Lung (tissue), 12 donors: ENCODE results near the gene AXDND1. TPM values are rescaled to one million over a fixed set of nuclear protein-coding genes. Genes with fewer than 3 reads are reported as not detected.
"Not testable (repeated sequence)": the region's sequence is repeated elsewhere in the genome, so short reads cannot be mapped to it uniquely, and the experiment has no call there.

ENCODE experiments used
- ATAC-seq: fragments of 200-7000 bp; cut with Tn5 transposase; one replicate; pipeline ENCODE4 v1.9.1; 2020; ENCODE audit warnings: moderate number of reproducible peaks; ENCODE audit not compliant: insufficient read depth, low FRiP score
- DNase-seq, 3 donors: peaks; one replicate each; pipeline ENCODE4 v3.0.0-alpha.2; 2013 to 2017
- H3K27ac ChIP-seq, 2 donors: one replicate each; pipeline ENCODE4 v1.5.1; 2013; ENCODE audit warnings: mild to moderate bottlenecking in 2 of 2, moderate library complexity in 2 of 2, control low read depth in 1 of 2, inconsistent platforms in 1 of 2, low read depth in 1 of 2, low read length in 1 of 2
- H3K27me3 ChIP-seq, 3 donors: one replicate each; pipeline ENCODE4 v1.5.1; 2013; ENCODE audit warnings: low read length in 2 of 3; ENCODE audit not compliant: control insufficient read depth in 3 of 3, insufficient read depth in 3 of 3
- H3K36me3 ChIP-seq, 4 donors: one replicate each; pipeline ENCODE4 v1.5.1; 2013; ENCODE audit warnings: low read length in 4 of 4, mild to moderate bottlenecking in 1 of 4, moderate library complexity in 1 of 4; ENCODE audit not compliant: control insufficient read depth in 4 of 4, insufficient read depth in 4 of 4
- H3K4me1 ChIP-seq, 5 donors: one replicate each; pipeline ENCODE4 v1.5.1; 2013; ENCODE audit warnings: low read length in 5 of 5, mild to moderate bottlenecking in 2 of 5, moderate library complexity in 1 of 5; ENCODE audit not compliant: control insufficient read depth in 5 of 5, insufficient read depth in 5 of 5
- H3K4me3 ChIP-seq: one replicate; pipeline ENCODE4 v1.5.1; 2013; ENCODE audit warnings: mild to moderate bottlenecking, control low read depth, moderate library complexity
- H3K9ac ChIP-seq, 2 donors: one replicate each; pipeline ENCODE4 v1.5.1; 2013; ENCODE audit warnings: low read length in 2 of 2, control low read depth in 1 of 2; ENCODE audit not compliant: insufficient read depth in 1 of 2
- H3K9me3 ChIP-seq, 4 donors: one replicate each; pipeline ENCODE4 v1.5.1; 2013; ENCODE audit warnings: low read length in 3 of 4, mild to moderate bottlenecking in 1 of 4, moderate library complexity in 1 of 4; ENCODE audit not compliant: control insufficient read depth in 4 of 4, insufficient read depth in 3 of 4
- WGBS, 2 donors: extraction: QIAGEN DNeasy Blood & Tissue Kit; methylation state at CpG; one replicate each; pipeline ENCODE4 v1.1.7; 2013; 5-methylcytosine and 5-hydroxymethylcytosine counted together
- polyA plus RNA-seq, 2 donors: library from polyadenylated mRNA; stranded (reverse); fragments of 200-250 nt; gene quantifications; one replicate each; pipeline ENCODE4 v1.2.1, GENCODE V29; 2013
- total RNA-seq, 2 donors: library from RNA; depleted of rRNA in 1 of 2; stranded (reverse); fragments of >200 nt in 1 of 2; gene quantifications; one replicate each; pipeline ENCODE4 v1.2.1, GENCODE V29; 2014 to 2021
- TF ChIP-seq, protein P1 (sequence below): IDR thresholded peaks from 2 replicates; pipeline ENCODE4 v1.5.1; 2012; ENCODE audit warnings: mild to moderate bottlenecking; ENCODE audit errors: control extremely low read depth, extremely low read depth
- donor health status: control.
- donor health status: control.
- donor health status: Bipolar disorder and iron deficiency.
- donor health status: healthy.
- donor health status: DM: yes; HTN: yes; CAD: no.

The AXDND1 gene
- total and polyA plus RNA-seq, 4 donors, result 0.10 to 2.7 (median 0.42) TPM

DNA sequence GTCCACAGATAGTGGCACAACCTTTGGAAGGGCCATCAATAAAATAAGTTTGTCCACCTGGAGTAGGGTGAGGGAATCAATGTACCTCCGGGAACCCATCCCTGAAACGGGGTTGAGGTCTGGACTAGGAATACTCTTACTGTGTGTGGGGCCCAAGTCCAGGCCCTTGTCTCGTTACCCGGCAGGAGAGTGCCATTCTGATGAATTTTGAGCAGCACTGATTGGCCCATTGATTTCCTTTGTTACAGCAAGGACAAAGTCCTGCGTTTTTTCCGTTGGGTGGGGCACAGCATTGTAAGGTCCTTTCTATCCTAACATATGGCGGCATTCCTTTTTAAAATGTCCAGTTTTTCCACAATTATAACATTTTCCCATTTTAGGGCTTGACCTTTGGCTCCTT is 75.2 kb downstream of the AXDND1 start:
- DNase-seq (no peak), ATAC-seq (no peak)
- no peaks in the 10 kb centered on the region for H3K36me3 ChIP-seq
- H3K27me3 ChIP-seq, result no peaks in the 10 kb centered on the region
- H3K4me3 ChIP-seq, result no peak overlapping the region
- H3K4me1 ChIP-seq, result no peaks in the 10 kb centered on the region
- H3K27ac ChIP-seq, result no peak overlapping the region
- no peak overlapping the region for H3K9ac ChIP-seq
- TF ChIP-seq, protein P1, sequence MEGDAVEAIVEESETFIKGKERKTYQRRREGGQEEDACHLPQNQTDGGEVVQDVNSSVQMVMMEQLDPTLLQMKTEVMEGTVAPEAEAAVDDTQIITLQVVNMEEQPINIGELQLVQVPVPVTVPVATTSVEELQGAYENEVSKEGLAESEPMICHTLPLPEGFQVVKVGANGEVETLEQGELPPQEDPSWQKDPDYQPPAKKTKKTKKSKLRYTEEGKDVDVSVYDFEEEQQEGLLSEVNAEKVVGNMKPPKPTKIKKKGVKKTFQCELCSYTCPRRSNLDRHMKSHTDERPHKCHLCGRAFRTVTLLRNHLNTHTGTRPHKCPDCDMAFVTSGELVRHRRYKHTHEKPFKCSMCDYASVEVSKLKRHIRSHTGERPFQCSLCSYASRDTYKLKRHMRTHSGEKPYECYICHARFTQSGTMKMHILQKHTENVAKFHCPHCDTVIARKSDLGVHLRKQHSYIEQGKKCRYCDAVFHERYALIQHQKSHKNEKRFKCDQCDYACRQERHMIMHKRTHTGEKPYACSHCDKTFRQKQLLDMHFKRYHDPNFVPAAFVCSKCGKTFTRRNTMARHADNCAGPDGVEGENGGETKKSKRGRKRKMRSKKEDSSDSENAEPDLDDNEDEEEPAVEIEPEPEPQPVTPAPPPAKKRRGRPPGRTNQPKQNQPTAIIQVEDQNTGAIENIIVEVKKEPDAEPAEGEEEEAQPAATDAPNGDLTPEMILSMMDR, result no peak
- H3K9me3 ChIP-seq, result no peaks in the 10 kb centered on the region
- 82 to 91% methylated on average over 7 of the region's 7 CpGs for WGBS, 2 donors

DNA sequence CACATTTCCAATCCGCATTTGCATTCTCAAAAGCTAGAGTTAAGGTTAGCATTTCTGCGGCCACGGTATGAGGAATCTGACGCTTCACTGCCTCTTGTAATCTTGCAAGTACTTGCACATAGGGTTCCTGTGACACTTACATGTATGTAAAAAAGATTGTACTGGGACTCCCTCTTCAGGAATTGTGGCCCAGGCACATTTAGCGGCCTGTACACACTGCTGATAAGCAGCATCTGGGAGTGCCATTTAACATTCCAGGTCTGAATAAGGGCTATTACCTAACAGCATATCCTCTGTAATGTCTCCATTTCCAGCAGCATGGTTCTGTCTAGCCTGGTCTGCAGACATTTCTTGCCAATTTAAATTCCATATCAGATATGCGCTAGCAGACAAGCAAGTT is 75.7 kb downstream of the AXDND1 start:
- Histone ChIP-seq H3K27ac (no peak overlapping the region), H3K27me3 (no peaks in the 10 kb centered on the region), H3K9ac (no peak overlapping the region), H3K4me1 (no peaks in the 10 kb centered on the region), H3K36me3 (no peaks in the 10 kb centered on the region), H3K9me3 (no peaks in the 10 kb centered on the region), H3K4me3 (no peak overlapping the region)
- WGBS, 2 donors, result 79 to 91% methylated on average over 6 of the region's 6 CpGs
- TF ChIP-seq, protein P1, result no peak
- ATAC-seq, result no peak
- DNase-seq, result peak in 2 of 3 donors; percentile 15 to 21

DNA sequence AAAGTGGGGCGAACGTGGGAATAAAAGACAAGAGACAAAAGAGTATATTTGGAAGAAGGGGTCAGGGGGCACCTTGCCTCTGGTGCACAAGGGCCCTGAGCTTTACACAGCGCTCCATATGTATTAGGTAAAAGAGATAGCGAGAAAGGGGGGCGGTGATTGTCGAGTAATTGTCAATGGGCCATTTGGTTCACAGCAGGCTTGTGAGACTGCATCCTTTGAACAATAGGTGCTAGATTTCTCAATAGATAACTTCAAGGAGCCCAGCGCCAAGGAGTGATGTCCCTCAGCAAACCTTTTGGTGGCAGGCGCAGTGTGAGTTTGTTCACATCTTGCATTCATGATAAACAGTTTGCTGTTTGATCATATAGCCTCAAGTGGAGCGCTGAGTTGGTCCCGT is 77.1 kb downstream of the AXDND1 start:
- not testable (repeated sequence) for H3K27ac ChIP-seq, H3K36me3 ChIP-seq, H3K4me1 ChIP-seq, ATAC-seq, H3K9ac ChIP-seq, DNase-seq, H3K9me3 ChIP-seq, H3K27me3 ChIP-seq, H3K4me3 ChIP-seq
- 82 to 86% methylated on average over 10 of the region's 10 CpGs for WGBS, 2 donors

DNA sequence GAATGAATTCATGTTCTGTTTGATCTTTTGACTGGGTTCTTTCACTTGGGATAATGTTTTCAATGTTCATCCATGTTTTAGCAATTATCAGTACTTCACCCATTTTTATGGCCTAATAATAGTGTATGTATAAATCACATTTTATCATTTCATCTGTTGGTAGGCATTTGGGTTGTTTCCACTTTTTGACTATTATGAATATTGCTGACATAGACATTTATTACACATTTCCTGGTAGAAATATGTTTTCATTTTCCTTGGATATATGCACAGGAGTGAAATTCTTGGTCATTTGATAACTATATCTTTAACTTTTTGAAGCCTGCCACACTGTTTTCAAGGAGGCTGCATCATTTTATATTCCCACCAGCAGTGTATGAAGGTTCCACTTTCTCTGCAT is 79.8 kb downstream of the AXDND1 start:
- DNase-seq, result no peak
- Histone ChIP-seq H3K27me3 (no peaks in the 10 kb centered on the region), H3K4me3 (no peak overlapping the region), H3K9ac (no peak overlapping the region), H3K27ac (no peak overlapping the region), H3K9me3 (no peaks in the 10 kb centered on the region), H3K4me1 (no peaks in the 10 kb centered on the region), H3K36me3 (no peaks in the 10 kb centered on the region)
- no peak for ATAC-seq
- TF ChIP-seq, protein P1, result no peak
